GM18505 (cell line): Measurements from ENCODE around the gene HTR3D.

Experiments
- ATAC-seq: cut with Tn5 transposase; IDR thresholded peaks from one replicate; pipeline ENCODE4 v1.9.1; 2021; ENCODE audit not compliant: unreplicated experiment
- POLR2A ChIP-seq: IDR thresholded peaks from 4 replicates; pipeline ENCODE4 v1.6.1; 2011; ENCODE audit warnings: borderline replicate concordance; ENCODE audit not compliant: insufficient read depth, insufficient read length; ENCODE audit errors: extremely low read depth

The HTR3D gene

DNA sequence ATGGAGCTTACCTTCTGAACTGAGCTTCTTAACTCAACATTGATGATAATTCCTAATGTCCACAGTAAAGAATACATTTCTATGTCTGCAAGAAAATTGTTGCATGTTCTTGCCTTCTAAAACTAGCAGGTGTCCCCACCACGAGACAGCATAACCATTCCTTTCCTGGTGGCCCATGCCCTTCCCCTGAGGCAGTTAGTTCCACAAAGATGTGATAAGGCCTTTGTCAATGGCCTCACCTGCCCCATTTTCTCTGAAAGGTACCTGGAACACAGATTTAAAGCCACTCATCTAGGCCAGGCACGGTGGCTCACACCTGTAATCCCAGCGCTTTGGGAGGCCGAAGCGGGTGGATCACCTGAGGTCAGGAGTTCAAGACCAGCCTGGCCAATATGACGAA lies 44.4 kb downstream of the HTR3D start:
- TF ChIP-seq POLR2A, result no peak
- no peak for ATAC-seq

DNA sequence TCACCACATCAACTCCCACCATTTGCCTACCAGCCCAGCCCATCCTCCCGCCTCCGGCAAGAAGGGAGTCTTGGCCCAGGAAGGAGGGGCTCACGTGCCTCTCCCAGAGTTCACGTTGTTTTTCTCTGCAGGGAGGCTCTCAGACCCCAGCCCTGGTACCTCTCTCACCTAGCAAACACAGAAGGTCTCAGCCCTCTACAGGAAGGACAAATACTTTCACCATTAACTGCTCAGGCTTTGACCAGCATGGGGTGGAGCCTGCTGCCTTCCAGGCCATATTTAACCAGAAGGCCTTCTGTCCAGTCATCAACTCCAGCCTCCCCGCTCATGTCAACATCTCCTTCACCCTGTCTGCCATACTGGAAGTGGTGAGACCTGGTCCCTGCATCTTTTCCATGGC lies 46.3 kb downstream of the HTR3D start:
- ATAC-seq, result no peak
- no peak for TF ChIP-seq POLR2A

DNA sequence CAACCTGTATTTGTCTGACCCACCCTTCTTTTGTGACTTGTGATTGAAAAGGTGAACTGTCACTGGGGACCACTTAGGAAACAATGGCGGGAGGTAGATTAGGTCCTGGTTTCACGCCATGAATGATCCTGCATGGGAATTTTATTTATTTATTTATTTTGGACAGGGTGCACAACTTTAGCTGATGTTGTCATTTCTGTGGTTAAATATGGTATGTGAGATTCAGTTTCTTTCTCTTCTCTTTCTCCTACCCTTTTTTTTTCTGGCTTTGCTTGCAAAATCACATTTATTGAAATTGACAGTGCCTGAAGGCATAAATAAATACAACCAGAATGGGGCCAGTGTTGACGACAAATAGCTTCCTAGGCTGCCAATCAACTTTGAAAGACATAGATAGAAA lies 47.3 kb downstream of the HTR3D start:
- ATAC-seq, result no peak
- TF ChIP-seq POLR2A, result no peak

DNA sequence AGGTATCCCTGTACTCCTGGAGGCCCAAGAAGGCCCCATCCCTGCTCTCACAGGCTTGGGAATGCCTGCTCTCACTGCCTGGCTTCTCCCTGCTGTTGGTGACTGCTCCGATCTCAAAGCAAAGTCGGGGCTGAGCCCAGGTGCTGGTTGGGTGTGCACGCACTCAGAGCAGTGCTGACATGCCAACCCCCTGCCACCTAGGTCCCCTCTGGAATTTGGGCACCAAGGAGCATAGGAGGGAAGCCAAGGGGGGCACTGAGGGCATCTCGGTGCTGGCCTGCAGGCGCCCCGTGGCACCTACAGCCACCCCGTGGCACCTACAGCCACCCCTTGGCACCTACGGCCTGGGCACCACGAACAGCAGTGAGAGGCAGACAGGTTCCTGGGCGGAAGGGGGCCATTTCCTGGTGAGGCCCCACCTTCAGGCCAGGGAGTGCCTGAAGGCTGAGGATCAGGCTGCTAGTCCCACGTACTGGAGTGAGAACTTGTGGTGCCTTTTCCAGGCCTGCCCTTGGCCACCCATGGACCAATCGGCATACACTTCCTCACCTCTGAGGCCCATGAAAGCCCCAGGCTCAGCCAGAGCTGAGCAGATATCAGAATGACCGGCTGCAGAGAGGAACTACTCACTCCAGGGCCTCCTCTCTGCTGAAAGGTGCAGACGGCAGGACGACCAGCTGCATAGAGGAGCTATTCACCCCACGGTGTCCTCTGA lies 49.7 kb downstream of the HTR3D start:
- no peak for TF ChIP-seq POLR2A
- ATAC-seq, result no peak

DNA sequence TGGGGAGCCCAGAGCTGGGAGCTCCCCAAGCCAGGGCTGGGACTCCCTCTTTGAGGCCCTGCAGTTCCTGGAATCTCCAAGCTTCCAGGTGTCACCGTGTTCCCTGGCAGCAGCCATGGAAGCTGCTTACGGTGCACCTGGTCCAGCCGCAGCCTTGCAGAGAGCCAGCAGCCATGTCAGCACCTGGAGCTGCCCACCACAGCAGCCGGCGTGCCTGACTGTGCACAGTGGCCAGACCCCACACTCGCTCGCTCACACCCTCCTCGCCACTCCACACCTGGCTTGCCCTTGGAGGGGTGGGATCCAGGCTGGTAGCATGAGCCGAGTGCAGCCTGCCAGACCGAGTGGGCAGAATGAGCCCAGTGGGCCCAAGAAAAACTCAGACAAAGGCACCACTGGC lies 50.5 kb downstream of the HTR3D start:
- no peak for ATAC-seq
- TF ChIP-seq POLR2A, result no peak

DNA sequence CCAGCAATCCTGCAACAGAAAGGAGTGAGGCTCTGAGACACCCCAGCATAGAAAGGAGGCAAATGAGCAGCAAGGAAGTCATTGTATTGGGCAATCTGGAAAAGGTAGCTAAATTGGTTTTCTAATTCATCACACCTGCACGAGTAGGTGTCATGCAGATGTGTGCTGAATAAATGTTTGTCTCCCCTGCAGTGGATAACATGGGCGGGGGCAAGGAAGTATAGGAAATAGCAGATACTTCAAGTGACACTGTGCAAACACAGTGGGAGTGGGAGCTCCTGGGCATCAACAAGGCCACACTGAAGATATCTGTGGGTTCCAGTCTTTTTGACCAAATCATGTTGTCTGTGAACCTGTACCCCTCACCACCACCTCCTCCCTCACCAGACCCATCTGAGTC lies 50.9 kb downstream of the HTR3D start:
- no peak for TF ChIP-seq POLR2A

DNA sequence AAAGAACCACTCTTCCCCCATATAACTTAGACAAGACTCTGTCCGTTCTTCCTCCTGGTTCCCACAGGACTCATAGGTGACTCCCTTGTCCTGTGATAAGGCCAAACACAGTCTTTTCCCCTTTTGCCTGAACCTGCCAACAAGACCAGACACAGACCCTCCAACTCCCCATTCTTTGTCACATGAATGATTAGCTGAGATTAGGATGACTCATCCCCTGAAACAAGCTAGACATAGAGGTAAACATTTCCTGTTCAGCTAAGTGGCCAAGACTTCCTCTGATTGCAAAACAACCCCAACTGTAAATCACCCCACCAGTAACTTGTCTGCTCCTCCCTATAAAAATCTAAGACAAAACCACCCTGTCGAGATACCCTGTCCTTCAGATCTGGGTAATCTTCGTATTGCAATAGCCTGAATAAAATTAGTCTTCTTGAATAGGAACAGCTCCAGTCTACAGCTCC lies 53.9 kb downstream of the HTR3D start:
- no peak for TF ChIP-seq POLR2A
- ATAC-seq, result no peak

More for the DNA sequence above, 50.9 kb downstream of the HTR3D start:
- ATAC-seq, result no peak
